Measurements from ENCODE around the gene AGAP1.
"Not testable (repeated sequence)": the region's sequence is repeated elsewhere in the genome, so short reads cannot be mapped to it uniquely, and the experiment has no call there.

The AGAP1 gene

DNA sequence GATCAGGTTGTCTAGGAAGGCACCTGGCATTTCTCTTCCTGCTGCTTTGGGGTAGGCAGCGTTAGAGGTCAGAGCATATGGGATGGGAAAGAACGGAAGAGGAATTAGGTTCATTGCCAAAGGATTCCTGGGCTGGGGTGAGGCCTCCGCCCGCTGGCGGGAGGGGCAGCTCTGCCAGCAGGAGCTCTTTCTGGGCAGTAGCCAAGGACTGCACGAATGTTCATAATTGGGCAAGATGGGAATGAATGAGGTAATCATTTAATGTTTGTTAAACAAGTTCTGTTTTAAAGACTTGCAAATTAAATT lies 253.9 kb downstream of the AGAP1 start:
- no peak for DNase-seq

DNA sequence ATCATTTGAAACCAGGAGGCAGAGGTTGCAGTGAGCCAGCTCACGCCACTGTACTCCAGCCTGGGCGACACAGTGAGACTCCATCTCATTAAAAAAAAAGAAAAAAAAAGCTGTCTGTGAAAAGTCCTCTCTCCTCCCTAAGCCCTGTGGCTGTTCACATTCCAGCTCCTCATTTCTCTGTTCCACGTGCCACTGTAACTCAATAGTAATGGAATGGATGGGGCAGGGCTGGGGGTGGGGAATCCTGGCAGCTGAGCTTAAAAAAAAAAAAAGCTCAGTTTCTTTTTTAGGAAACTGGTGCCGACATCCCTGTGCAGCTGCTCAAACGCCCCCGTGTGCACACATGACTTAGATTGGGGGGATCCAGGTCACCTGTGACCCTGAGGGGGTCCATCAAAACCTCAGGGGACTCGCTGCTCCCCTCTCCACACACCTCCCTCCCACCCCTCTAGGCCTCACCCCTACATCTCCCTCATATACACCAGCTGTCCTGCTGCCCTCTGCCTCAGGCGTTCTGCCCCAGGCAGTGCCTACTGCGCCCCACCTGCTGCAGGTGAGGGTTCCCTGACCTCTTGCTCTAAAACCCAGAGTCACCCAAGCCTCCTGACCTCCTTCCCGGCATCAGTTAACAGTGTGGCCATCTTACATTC lies 255.4 kb downstream of the AGAP1 start:
- no peak for DNase-seq

DNA sequence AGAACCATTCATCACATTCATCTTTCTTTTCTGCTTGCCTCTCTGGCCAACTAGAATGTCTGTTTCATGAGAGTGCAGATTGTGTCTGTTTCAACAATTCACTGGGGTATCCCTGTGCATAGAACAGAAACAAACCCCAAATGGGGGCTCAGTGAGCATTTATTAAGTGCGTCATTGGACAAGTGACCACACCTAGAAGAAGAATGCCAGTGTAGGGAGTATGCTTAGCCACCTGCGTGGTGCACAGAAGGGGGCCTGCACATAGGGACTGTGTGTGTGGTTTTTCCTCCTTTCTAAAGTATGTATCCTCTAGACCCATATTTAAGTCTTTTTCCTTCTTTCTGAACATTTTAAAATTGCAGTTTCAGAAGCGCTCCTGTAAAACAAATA lies 255.9 kb downstream of the AGAP1 start:
- no peak for DNase-seq

DNA sequence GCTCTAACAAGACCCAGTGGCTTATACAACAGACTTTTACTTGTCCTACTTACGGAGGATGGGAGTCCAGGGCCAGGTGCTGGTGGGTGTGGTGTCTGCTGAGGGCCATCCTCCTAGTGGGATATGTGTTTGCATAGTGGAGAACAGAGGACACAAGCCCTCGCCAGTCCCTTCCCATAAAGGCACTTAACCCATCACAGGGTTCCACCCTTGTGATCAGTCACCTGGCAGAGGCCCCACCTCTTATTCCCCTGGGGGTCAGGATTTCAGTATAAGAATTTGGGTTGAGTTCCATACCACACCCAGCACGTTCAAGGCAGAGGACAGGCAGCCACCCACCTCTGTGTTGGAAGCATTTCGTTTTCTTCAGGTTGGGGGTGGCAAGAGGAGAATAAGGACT lies 259.0 kb downstream of the AGAP1 start:
- DNase-seq: no peak

DNA sequence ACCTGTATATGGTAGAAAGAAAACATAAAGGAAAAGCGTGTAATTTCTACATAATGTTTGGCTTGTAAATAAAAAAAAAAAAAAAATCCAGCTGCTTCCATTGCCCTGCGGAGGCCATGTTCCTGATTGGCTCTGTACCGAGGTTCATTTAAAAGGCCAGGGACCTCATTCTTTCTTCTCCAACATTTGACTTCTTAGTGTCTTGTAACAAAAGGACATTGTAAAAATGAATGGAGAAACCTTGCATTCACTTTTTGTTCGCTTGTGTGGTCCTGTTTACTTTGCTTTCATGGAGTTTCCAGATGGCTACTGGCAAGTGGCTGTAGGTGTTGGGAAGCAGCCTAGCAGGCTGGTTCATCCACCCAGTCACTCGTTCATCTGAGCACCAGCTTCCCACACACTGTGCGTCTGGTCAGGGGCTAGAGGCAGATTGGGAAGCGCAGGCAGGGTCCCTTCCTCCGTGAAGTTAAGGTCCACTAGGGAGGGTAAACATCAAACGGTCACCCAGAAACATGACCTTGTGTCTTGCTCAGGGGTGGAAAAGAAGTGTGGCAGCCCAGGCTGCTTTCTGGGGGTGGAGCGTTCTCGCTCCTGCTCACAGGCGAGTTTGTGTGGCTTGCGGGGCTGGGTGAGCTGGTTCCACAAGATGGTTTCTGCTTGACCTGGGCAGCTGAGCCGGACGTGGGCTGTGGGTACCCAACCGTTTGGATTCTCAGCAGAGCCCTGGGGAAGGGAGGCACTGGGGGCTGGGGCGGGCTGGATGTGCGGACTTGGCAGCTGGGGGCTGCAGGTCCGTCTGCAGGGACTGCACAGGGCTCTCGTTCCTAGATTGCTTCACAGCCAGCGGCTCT lies 260.7 kb downstream of the AGAP1 start:
- DNase-seq: no peak

DNA sequence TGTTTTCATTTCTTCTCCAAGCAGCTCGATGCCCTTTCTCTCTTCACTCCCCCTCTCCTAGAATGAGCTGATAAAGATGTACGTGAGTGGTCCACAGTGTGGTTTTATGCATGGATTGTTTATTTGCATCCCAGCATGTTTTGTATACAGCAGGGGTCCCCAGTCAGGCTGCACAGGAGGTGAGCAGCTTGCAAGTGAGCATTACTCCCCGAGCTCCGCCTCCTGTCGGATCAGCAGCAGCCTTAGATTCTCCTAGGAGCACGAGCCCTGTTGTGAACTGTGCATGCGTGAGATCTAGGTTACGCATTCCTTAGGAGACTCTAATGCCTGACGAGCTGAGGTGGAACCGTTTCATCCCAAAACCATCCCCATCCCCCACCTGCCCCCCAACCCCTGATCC lies 262.6 kb downstream of the AGAP1 start:
- no peak for DNase-seq

DNA sequence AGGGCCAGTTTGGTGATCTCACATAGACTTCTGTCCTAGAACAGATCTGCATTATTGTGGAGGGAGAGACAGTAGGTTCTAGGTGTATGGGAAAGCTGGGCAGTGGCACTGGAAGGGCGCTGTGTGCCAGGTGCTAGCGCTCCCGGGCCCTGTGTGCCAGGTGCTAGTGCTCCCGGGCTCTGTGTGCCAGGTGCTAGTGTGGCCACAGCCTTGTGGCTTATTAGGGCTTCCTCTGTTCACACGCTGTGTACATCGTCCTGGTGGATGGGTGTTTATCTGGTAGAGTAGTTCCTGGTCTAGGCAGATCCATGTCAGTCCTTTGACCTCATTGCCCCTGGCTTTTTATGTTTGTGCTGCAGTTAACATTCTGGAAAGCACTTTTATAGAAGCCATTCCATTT lies 263.4 kb downstream of the AGAP1 start:
- DNase-seq: no peak

DNA sequence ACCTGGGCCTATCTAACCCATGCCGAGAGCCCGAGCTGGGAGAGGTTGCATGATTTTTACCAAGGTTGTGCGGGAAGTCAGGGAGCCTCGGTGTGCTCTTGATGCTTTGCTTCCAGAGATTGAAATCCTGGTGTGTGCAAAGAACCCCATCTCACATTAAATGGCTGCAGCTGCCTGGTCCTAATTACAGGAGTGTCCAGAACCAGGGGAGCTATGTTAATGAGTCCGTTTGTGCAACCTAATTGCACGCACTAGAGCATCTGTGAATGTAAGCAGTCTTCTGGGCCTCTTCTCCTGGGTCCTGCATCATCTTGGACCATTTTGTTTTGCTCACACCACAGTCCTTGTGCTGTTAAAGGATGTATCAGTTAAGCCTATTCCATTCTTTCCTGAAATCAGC lies 263.8 kb downstream of the AGAP1 start:
- DNase-seq: no peak

DNA sequence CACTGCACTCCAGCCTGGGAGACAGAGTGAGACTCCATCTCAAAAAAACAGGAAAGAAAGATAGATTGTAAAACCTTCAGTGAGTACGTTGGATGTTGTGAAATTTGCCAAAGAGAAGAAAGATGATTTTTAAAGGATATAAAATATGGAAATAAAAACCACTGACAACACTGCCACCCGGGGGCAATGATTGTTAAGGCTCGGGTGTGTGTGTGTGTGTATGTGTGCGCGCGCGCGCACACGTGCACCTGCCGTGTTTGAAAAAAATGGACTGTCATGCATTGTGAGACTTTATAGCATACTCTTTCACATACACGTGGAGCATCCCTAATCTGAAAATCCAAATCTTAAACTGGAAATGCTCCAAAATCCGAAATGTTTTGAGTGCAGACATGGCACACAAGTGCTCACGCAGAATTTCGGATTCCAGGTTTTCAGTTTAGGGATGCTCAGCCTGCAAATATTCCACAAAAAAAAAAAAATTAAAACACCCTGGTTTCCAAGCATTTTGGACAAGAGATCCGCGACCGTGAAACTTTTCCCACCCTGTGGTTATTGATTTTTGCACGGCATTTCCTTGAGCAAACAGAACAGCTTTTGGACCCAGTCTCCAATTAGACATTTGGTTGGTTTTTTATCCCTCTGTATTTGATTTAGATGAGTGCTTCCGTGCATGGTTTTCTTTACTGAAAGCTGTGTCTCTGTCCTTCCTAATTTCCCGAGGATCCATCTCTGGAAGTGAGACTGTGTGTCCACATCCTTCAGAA lies 269.2 kb downstream of the AGAP1 start:
- DNase-seq: no peak

DNA sequence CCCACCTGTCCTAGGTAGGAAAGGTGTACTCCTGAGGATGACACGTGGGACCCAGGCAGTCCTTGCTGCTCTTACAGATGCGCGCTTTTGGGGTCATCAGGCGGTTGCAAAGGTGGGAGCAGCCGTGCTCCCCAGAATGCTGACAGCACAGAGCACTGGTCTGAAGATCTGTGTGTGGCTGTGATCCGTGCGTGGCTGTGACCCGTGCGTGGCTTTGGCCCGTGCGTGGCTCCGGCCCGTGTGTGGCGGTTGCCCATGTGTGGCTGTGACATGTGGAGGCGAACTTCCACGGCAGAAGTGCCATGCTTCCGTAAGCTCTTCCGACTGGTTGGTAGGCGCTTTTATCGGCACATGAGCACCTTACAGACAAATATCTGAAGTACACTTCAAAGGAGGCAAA lies 270.0 kb downstream of the AGAP1 start:
- no peak for DNase-seq

DNA sequence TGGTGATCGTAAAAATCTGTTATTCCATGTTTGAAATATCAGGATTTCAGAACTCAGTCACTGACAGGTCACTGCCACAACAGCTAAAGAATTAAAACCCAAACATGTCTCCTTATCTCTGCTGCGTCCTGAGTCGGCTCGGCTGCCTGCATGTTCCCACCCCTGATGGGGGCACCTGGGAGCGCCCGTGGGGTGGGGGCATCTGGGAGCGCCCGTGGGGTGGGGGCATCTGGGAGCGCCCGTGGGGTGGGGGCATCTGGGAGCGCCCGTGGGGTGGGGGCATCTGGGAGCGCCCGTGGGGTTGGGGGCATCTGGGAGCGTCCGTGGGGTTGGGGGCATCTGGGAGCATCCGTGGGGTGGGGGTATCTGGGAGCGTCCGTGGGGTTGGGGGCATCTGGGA lies 270.6 kb downstream of the AGAP1 start:
- DNase-seq: not testable (repeated sequence)

DNA sequence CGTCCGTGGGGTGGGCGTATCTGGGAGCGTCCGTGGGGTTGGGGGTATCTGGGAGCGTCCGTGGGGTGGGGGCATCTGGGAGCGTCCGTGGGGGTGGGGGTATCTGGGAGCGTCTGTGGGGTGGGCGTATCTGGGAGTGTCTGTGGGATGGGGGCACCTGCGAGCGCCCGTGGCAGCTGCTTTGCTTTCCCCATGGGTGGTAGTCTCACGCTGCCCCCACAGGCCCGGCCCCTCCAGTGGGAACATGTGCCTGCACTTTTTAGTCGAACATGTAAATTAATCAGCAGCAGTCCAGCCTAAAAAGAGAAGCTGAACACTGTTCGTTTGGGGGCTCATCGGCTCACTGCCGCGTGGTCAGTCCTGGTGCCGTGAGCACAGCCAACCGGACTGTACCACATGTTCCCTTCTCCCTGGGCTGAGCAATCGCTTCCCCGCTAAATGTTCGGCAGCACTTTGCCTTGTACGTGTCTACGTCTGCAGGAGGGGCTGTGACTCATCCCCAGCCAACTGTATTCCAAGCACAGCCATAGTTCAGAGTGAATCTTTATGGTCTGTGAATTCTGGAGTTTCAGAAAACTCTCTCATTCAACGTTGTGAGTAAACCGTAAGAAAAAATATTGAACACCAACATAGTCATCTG lies 271.5 kb downstream of the AGAP1 start:
- no peak for DNase-seq

DNA sequence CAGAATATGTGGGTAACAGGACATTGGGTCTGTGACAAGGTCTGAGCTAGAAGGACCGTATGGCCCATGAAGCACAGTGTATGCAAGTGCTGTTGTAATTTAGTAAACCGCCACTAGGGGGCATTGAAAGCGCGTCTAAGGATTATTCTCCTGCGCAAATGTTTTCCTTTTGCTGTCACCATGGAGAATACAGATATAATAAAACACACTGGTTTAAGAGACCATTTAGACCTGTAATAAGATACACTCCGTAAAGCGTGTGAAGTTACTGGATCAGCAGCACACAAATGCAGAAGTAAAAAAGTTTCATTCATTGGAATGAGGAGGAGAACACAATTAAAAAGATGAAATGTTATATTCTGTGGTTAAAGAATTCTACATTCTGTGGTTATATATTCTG lies 272.4 kb downstream of the AGAP1 start:
- DNase-seq: peak; percentile 67

DNA sequence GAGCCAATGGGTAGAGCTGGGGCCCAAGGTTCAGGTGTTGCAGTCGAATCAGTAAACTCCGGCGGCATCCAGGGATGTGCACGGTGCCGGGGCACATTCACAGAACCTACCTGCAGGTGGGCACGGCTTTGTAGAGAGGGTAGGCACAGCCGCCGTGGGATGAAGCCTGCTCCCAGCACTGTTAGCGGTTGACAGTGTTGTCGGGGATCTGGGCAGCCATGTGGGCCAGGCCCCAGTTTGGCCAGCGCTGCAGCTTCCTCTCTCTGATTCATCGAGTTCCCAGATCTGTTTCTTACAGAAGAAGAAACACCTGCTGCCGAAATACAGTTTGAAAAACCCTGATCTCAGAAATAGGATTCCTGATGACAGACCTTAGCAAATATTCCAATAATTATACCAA lies 274.8 kb downstream of the AGAP1 start:
- DNase-seq: no peak

DNA sequence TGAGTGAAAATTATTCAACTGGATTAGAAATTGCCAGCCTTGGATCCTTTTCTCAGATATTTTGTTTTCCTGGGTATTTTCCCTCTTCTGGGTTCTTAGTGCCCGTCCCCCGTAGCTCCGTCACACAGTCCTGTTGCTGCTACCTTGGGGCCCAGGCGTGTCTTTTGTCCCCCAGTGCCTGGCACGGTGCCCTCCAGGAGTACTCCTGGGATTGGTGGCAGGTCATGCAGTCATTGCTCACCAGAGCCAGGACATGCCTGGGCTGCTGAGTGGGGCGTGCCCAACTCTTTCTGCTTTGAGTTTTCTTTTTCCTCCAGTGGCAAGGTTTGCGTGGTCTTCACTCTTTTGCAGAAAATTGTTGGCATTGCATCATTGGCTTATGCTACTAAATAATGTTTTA lies 275.2 kb downstream of the AGAP1 start:
- DNase-seq: no peak

DNA sequence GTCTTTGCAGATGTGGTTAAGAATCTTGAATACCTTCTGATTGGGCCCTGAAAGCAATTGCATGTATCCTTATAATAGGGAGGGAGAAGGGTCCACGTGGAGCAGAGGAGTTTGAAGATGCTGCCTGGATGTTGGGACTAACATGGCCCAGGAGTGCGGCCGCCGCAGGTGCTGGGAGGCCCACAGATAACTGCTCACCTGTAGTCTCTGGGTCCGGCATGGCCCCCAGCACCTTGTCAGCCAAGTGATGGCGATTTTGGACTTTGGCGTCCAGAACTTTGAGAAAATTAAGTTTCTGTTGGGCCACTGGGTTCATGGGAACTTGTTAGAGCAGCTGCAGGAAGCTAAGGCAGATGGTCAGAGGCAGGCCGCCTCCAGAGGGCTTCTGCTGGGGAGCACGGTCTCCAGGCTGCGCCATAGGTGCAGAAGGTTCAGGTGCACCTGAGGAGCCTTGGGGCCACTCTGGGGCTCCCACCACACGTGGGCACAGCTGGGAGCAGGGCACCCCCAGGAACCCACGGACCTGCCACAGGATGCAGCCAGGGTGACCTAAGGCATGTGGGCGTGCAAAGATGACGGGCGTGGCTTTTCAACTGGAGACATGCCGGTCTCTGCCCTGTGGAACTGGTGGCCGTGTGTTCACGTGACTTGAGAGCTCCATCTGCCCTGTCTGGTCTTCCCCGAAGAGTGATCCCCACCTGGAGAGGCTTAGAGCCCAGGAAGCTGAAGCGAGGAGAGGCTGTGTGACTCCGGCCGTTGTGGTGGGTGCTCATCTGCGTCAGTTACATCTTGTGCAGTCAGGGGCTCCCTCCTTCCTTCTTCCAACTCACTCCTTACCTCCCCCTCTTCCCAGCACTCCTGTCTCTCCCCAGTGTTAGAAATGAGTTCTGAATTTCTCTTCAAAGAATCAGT lies 277.3 kb downstream of the AGAP1 start:
- no peak for DNase-seq

DNA sequence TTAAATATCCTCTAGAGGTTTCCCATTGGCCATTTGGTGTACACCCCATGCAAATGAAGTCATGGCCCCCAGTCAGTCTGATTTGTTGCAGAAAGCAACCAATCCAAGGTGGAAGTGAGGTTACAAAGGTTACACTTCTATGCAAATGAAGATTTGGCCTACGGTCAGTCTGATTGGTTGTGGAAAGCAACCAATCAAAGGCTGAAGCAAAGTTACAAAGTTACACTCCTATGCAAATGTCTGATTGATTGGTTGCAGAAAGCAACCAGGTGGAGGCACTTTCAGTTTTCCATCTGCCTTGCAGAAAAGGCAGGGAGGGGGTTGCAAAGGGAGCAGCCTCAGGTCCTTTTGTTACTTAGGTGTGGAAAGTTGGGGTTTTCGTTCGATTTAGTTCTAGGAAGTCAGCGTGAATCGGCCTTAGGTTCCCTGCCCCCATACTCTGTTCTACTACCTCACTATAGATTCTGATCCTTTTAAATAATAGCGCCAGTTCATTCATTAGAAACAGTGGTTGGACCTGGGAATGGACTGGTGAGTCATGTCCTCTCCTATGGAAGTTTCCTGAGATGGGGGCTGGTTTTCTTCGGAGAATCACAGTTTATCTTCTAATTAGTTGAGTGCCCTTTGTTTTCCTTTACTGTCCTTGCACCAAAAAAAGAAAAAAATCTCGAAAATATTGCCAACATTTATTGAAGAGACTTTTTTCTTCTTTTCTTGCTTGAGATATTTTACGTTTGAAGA lies 279.5 kb downstream of the AGAP1 start:
- DNase-seq: no peak

DNA sequence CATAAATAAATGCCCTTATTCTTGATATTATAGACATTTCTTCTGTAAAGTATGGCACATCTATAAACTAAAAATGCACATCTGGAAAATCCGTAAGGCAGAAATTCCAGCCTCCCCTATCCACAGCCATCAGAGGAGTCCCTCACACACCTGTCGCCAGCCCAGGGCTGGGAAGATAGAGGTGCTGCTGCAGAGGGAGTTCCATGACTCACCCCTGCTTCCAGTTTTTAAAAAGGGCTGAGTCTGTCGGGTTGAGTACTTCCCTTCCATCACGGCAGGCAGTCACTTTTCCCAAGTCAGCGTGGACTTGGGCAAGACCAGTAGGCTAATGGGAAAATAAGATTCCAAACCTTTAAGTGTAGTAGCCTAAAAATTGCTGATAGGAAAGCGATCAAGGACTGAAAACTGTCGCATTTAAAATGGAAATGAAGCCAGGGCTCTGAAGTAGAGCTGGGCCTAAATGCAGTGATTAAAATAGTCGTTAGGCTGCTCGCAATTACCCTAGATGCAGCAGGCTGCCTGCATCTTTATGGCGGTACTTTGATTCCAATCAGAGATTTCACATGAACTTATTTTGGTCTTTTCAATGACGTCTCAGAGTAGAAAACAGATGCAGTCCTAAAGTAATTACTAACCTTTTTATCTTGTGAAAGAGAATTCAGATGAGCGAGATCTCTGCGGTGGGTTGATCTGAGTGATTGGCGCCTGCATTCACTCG lies 280.5 kb downstream of the AGAP1 start:
- no peak for DNase-seq

DNA sequence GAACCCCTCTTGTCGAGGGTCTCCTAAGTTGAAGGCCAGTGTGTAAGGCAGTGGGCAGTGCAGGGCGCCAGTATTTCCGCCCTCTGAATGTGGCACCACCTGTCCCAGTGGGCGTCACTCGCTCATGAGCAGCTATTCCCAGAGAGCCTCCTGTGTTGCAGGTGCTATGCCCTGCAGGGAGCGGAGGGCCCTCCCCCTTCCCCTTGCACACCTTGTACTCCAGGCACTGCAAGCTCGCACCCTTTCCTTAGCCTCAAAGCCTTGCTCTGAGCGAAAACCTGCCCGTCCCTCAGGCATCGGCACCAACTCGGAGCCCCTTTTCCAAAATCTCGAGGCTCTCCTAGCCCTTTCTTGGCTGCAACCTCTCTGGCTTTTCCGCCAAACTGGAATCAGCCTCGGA lies 282.7 kb downstream of the AGAP1 start:
- DNase-seq: no peak

DNA sequence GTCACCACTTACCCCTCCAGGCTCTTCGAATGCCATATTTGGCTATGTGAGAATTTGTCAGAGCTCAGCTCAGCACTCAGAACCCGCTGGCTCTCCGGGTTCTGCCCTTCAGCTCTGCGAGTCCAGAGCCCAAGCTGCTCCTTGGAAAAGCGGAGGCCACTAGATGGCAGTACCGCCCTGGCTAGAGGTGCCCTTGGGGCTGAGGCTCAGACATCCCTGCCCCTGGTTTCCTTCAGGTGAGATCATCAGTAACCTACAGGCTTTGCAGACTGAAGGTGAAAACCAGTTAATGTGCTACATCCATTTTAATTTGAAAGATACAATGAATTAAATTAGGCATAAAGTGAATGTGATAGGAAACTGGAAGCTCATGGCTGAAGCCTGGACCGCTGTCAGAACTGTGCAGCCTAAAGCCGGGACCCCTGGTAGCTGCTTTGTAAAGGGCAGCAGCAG lies 285.6 kb downstream of the AGAP1 start:
- DNase-seq: peak; percentile 80

DNA sequence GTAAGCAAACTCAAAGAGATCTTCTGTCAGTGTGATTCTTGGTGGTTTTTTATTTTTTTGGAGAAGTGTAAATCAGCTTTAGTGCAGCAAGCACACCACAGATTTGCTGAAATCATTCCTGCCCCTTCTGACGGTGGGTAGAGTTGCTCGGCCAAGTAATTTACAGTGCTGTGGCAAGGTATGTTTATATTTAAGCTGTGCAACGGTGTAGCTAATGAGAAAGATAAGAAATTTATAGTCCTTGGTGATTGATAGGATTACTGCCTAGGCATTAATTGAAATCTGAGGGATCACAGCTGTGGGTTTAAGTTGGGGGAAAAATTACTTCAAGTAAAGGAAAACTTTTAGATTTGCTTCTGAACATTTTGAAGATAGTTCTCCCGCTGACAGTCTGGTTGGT lies 286.6 kb downstream of the AGAP1 start:
- no peak for DNase-seq
